ENCODE measurements around the gene MAB21L4.
"Not testable (repeated sequence)": the region's sequence is repeated elsewhere in the genome, so short reads cannot be mapped to it uniquely, and the experiment has no call there.

MAB21L4 gene

DNA sequence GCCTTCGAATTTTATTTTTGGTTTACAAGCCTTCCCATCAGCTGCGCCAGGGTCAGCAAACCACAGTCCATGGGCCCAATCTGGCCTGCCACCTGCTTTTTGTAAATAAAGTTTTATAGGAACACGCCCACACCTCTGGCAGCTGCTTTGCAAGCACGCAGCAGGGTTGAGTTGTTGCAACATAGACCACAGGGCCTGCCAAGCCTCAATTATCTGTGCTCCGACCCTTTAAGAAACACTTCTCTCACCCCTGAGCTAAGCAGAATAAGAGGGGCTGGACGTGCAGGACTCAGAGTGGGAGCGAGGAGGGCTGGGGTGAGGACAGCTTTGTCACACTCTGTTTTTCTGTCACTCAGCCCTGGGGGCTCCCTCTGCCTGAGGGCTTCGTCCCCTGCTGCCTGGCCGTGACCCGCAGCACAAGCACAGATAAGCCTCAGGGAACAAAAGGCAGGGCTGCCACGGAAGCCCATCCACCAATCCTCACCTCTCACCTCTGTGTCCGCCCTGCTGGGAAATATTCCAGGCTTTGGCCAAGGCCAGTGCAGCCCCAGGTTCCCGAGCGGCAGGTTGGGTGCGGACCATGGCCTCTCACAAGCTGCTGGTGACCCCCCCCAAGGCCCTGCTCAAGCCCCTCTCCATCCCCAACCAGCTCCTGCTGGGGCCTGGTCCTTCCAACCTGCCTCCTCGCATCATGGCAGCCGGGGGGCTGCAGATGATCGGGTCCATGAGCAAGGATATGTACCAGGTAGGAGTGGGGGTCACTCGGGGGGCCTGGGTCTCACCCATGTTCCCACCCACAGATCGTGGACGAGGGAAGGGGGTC, 27.5 kb downstream of the MAB21L4 start, which contains the start of gene AGXT:
AGXT (plus strand) TSS at position 539 of the 823 bp plus-strand sequence; CDS start at position 581, 42 bp downstream.
- DNase-seq (ENCODE audit: low read depth in 1 of 2, low spot score in 1 of 2): no peak

GRCh38 chr2:240865391-240865790, 30.6 kb downstream of the MAB21L4 start:
- DNase-seq (ENCODE audit: low read depth in 1 of 2, low spot score in 1 of 2): no peak

DNA sequence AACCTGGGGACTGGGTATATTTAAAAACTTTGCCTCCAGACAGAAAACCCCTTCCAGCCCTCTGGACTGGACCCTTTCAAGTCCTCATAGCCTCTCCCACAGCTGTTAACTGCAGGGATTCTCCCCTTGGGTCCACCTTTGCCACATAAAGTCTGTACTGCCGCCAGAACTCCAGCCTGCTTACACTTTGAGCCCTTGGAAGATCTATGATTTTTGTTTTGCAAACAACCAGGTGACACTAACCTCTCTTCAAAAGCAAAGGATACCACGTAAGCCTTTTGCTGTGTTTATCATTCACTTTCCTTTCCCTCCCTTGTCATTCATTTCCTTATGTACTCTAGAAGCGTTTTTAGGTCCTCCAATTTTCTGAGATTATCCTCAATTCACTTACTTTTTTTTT, 31.5 kb downstream of the MAB21L4 start:
- DNase-seq (ENCODE audit: low read depth in 1 of 2, low spot score in 1 of 2): no peak

DNA sequence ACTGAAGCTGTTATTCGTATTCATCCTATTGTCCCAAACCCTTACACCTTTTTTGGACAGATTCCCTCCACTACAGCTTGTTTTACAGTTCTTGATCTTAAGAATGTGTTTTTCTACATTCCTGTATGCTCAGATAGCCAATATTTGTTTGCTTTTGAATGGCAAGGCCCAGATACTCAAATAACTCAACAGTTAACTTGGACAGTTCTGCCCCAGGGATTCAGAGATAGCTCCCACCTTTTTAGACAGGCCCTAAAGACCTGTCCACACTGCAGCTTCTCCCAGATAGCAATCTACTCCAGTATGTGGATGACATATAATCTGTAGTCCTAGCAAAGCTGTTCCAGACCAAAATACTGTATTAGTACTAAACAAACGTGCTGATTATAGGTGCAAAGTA, 34.4 kb downstream of the MAB21L4 start:
- no peak for DNase-seq (ENCODE audit: low read depth in 1 of 2, low spot score in 1 of 2)

GRCh38 chr2:240858871-240859270, 37.1 kb downstream of the MAB21L4 start:
- DNase-seq (ENCODE audit: low read depth in 1 of 2, low spot score in 1 of 2): no peak

- DNase-seq (ENCODE audit: low read depth in 1 of 2, low spot score in 1 of 2): no peak
Observed at GRCh38 chr2:240858321-240858720, 37.6 kb downstream of the MAB21L4 start.

GRCh38 chr2:240857039-240858008, 38.6 kb downstream of the MAB21L4 start:
- DNase-seq (ENCODE audit: low read depth in 1 of 2, low spot score in 1 of 2): no peak

- no peak for DNase-seq (ENCODE audit: low read depth in 1 of 2, low spot score in 1 of 2)
Observed at GRCh38 chr2:240856151-240856980, 39.6 kb downstream of the MAB21L4 start.

DNA sequence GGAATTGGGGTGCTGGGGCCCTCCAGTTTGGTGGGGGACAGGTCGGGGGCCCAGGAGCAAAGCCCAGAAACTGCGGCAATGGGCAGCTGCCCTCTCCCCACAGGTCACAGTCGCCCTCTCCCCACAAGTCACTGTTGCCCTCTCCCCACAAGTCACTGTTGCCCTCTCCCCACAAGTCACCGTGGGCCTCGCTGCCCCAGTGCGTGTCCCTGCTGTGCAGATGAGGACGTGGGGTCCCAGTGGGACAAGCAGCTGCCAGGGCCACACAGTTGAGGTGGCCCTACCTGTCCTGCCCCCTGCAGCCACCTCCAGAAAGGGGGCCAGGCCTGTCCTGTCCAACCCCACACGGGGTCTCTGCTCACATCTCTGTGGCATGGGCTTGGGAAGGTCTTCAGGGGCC, 40.3 kb downstream of the MAB21L4 start:
- DNase-seq (ENCODE audit: low read depth in 1 of 2, low spot score in 1 of 2): no peak

DNA sequence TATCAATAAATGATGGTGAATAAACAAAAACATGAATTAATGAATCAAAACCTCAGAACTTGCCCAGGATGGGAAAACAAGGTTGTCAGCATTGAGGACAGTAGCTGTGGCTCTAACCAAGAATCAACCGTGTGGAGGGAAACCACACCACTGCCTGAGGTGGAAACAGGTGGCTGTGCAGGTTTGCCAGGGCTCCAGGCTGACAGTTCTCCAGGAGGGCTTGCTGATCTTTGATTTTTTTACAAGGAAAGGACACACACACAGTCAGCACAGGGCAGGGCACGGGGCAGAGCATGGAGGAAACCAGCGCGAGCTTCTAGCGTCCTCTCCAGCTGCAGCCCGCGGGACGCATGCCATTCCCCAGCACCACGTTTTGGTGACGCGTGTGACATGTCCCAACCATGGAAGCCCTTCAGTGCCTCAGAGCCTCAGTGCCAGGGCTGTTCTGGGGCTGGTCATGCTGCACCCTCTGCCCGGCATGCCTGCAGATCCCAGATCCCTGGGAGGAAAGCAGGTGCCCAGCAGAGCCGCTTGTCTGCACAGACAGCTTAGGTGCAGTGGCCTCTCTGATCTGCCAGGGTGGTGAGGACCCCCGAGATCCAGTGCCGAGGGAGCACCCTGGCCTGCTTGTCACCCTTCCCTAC, 43.2 kb downstream of the MAB21L4 start:
- DNase-seq (ENCODE audit: low read depth in 1 of 2, low spot score in 1 of 2): no peak

DNA sequence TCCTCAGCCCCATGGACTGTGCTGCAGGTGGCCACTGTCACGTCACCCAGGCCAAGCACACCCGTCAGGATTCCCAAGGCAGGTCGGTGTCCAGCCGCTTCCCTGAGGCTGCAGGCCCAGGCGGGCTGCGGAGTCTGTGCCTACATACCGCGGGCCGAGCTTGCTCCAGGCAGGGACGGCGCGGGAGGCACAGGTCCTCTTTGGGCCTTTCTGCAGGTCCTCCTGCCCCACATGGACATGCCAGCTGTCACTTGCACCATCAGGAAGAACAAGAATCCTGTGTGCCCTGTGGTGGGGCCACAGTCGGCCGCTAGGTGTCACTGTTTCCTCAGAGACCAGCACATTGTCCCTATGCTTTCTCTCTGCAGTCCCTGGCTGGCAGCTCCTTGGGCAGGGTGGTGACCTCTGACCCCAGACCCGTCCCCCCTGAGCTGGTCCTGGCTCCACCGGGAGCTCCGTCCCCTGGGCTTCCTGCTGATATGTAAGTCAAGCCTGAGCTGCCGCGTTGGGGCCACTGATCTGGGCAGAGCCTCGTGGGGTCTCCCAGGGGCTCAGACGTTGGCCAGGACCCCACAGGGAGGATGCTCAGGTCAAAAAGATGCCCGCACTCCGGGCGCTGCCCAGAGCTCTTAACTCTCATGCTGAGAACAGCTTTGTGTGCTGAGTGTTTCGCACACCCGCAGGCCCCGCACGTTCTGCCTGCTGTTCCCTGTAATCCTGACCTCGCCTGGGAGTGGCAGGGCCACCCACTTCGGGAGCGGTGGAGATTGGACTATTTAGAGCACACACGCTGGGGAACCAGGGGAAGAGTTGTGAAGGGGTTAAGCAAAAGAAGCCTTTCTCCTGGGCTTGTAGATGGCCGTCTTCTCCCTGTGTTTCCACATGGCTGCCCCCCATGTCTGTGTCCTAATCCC, 44.6 kb downstream of the MAB21L4 start:
- DNase-seq (ENCODE audit: low read depth in 1 of 2, low spot score in 1 of 2): peak; percentile 65 to 75

GRCh38 chr2:240850756-240851077, 45.2 kb downstream of the MAB21L4 start:
- no peak for DNase-seq (ENCODE audit: low read depth in 1 of 2, low spot score in 1 of 2)

GRCh38 chr2:240850026-240850425, 45.9 kb downstream of the MAB21L4 start:
- no peak for DNase-seq (ENCODE audit: low read depth in 1 of 2, low spot score in 1 of 2)

DNA sequence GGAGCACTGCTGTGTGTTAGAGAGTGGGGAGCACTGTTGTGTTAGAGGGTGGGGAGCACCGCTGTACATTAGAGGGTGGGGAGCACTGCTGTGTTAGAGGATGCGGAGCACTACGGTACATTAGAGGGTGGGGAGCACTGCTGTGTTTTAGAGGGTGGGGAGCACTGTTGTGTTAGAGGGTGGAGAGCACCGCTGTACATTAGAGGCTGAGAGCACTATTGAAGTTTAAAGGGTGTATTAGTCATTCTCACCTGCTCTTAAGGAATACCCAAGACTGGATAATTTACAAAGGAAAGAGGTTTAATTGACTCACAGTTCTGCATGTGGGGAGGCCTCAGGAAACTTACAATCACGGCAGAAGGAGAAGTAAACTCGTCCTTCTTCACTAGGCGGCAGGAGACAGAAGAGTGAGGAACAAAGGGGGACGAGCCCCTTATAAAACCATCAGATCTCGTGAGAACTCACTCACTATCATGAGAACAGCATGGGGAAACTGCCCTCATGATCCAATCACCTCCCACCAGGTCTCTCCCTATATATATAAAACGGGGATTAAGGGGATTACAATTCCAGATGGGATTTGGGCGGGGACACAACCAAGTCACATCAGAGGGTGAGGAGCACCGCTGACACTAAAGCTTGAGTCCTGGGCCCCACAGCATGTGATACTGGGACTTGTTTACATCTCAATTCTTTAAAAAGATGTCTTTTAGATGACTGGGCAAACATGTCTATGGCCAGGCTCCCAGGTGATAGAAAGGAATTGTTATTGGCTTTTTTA, 46.9 kb downstream of the MAB21L4 start:
- DNase-seq (ENCODE audit: low read depth in 1 of 2, low spot score in 1 of 2): no peak

- no peak for DNase-seq (ENCODE audit: low read depth in 1 of 2, low spot score in 1 of 2)
Observed at GRCh38 chr2:240847817-240848216, 48.1 kb downstream of the MAB21L4 start.

- DNase-seq (ENCODE audit: low read depth in 1 of 2, low spot score in 1 of 2): no peak
Observed at GRCh38 chr2:240846873-240847595, 48.9 kb downstream of the MAB21L4 start.

GRCh38 chr2:240846309-240846708, 49.6 kb downstream of the MAB21L4 start:
- not testable (repeated sequence) for DNase-seq (ENCODE audit: low read depth in 1 of 2, low spot score in 1 of 2)

DNA sequence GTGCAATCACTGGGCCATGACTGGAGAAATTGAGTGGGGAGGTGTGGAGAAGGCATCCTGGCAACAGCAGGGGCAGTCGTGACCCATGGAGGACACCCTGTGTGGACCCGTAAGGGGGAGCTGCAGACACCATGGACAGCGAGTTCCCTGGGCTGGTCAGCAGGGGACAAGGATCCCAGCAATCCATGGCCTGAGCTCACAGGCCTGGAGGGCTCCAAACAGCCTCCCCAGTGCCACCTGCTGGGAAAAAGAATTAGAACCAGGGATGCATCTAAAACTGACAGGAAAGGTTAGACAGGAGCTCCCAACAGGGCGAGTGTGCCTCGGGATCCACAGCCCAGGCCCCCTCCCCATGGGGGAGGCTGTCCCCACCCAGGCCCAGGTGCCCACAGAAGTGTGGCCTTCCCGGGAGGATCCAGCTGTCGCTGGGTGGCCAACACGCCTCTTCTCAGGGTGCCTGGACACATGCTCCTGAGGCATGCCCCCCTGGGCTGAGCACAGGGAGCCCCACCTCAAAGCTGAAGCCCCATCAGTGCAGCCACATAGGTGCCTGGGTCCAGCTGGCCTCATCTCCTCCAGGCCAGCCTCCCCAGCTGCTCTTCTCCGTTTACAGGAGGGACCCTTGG, 55.4 kb downstream of the MAB21L4 start:
- no peak for DNase-seq (ENCODE audit: low read depth in 1 of 2, low spot score in 1 of 2)
